Naive thymus-derived CD8-positive, alpha-beta T cell (primary cell): ENCODE results near the gene RALBP1. TPM values are rescaled to one million over a fixed set of nuclear protein-coding genes. Genes with fewer than 3 reads are reported as not detected.
"Not testable (repeated sequence)": the region's sequence is repeated elsewhere in the genome, so short reads cannot be mapped to it uniquely, and the experiment has no call there.

Source experiments
- ATAC-seq, 2 donors: fragments of 150-1000 bp; cut with Tn5 transposase in 1 of 2; sonication (Bioruptor Pico), chemical (Tn5 transposase) in 1 of 2; 1 replicate in 1 of 2; 2 replicates in 1 of 2; pipeline ENCODE4 v1.10.0; 2021; ENCODE audit warnings: mild to moderate bottlenecking in 2 of 2, moderate library complexity in 2 of 2
- POLR2A ChIA-PET: fragments of 350-600 bp; sonication (Branson Sonifier 250); formaldehyde crosslinking; loops from one replicate; lab custom pipeline; 2021; ENCODE audit warnings: antibody characterized with exemption; lab: Charles Lee
- DNase-seq, 10 donors: peaks; one replicate each; pipeline versions ENCODE4 v3.0.0 to v3.0.0-alpha.2; 2020 to 2022
- H3K27ac Mint-ChIP-seq, 10 donors: one replicate each; pipeline ENCODE4 v1.8.0; 2020 to 2022; ENCODE audit warnings: mild to moderate bottlenecking in 10 of 10, mixed read lengths in 10 of 10, moderate library complexity in 4 of 10, inconsistent platforms in 1 of 10
- H3K27me3 Mint-ChIP-seq, 5 donors: one replicate each; pipeline ENCODE4 v1.8.0; 2021 to 2022; ENCODE audit warnings: mixed read lengths in 5 of 5
- H3K36me3 Mint-ChIP-seq, 3 donors: one replicate each; pipeline ENCODE4 v1.8.0; 2020 to 2022; ENCODE audit warnings: mixed read lengths in 3 of 3, mild to moderate bottlenecking in 2 of 3, inconsistent platforms in 1 of 3
- H3K4me1 Mint-ChIP-seq, 4 donors: one replicate each; pipeline ENCODE4 v1.8.0; 2021 to 2022; ENCODE audit warnings: mixed read lengths in 4 of 4
- H3K4me3 Mint-ChIP-seq, 10 donors: one replicate each; pipeline ENCODE4 v1.8.0; 2020 to 2022; ENCODE audit warnings: mild to moderate bottlenecking in 10 of 10, mixed read lengths in 10 of 10, moderate library complexity in 6 of 10, inconsistent platforms in 1 of 10
- H3K9me3 Mint-ChIP-seq, 9 donors: one replicate each; pipeline ENCODE4 v1.8.0; 2020 to 2022; ENCODE audit warnings: mixed read lengths in 9 of 9, mild to moderate bottlenecking in 3 of 9, inconsistent platforms in 1 of 9, moderate library complexity in 1 of 9
- polyA plus RNA-seq, 3 donors: library from polyadenylated mRNA; unstranded; fragments of 300-500 nt; fragmentation: Illumina TruSeq; gene quantifications; one replicate each; pipeline ENCODE4 v1.2.3, GENCODE V29; 2021
- total RNA-seq, 8 experiments: library from RNA in 2 of 8; stranded (reverse) in 2 of 8; gene quantifications; one replicate each; pipeline ENCODE4 v1.2.3 and lab custom pipeline; 2021 to 2026

RALBP1 gene
- 10 to 100 TPM; 46.1 to 53.8 TPM for total RNA-seq
- 10 to 100 TPM; 43.7 to 47.2 (median 46.7) TPM for polyA plus RNA-seq
- total RNA-seq (lab: John Stamatoyannopoulos, UW): 46.3 to 128 (median 94.9) reads per million in 6 experiments

GRCh38 chr18:9474983-9475642 lies at the start of gene RALBP1:
TSS of gene RALBP1 (plus strand) at chr18:9475513. CDS start at chr18:9513046, 37,533 bp downstream.
- Mint-ChIP-seq H3K4me1 (peaks cover 18 to 43% (median 35%) of the 10 kb centered on the region in 4 donors), H3K27me3 (peaks cover 0 to 5% (median 2%) of the 10 kb centered on the region in 5 donors), H3K27ac (peak within 1 kb of the TSS; percentile 86 to 98 (median 96)), H3K4me3 (peak within 1 kb of the TSS; percentile 94 to 99 (median 97)), H3K36me3 (peaks cover 0 to 20% (median 13%) of the 10 kb centered on the region in 3 donors), H3K9me3 (peaks cover 0 to 6% (median 2%) of the 10 kb centered on the region in 9 donors)
- POLR2A ChIA-PET: interaction anchor here (0.7 to 1.3 kb wide), 4 partner anchors 12 to 439 kb away, joined by 3 to 5 read pairs (median 3); partner anchors contain the start of gene VAPA
- DNase-seq (peak; percentile 92 to 98 (median 96)), ATAC-seq (peak; percentile 94 to 98)

GRCh38 chr18:9426753-9427152 lies 48.6 kb upstream of the RALBP1 start:
- ATAC-seq: no peak
- Mint-ChIP-seq H3K36me3 (peaks cover 0 to 5% (median 4%) of the 10 kb centered on the region in 3 donors), H3K27me3 (no peaks in the 10 kb centered on the region), H3K9me3 (peaks cover 0 to 7% (median 0%) of the 10 kb centered on the region in 9 donors), H3K27ac (no peak overlapping the region), H3K4me3 (no peak overlapping the region), H3K4me1 (no peaks in the 10 kb centered on the region)
- POLR2A ChIA-PET: no interaction called here
- no peak for DNase-seq

- POLR2A ChIA-PET: no interaction called here
- peaks cover 0 to 4% (median 1%) of the 10 kb centered on the region in 5 donors for H3K27me3 Mint-ChIP-seq
- H3K27ac Mint-ChIP-seq: no peak overlapping the region
- no peak overlapping the region for H3K4me3 Mint-ChIP-seq
- H3K4me1 Mint-ChIP-seq: peaks cover under 1 to 3% (median 1%) of the 10 kb centered on the region in 4 donors
- ATAC-seq (no peak), DNase-seq (no peak)
- H3K36me3 Mint-ChIP-seq: peaks cover 0 to 6% (median 4%) of the 10 kb centered on the region in 3 donors
- peaks cover 0 to 7% (median 0%) of the 10 kb centered on the region in 9 donors for H3K9me3 Mint-ChIP-seq
Observed at GRCh38 chr18:9428301-9428706, 47.0 kb upstream of the RALBP1 start.

GRCh38 chr18:9428862-9429661 lies 46.3 kb upstream of the RALBP1 start:
- Mint-ChIP-seq H3K27me3 (peaks cover 0 to 11% (median 5%) of the 10 kb centered on the region in 5 donors), H3K4me1 (peaks cover 6 to 10% (median 8%) of the 10 kb centered on the region in 4 donors), H3K27ac (no peak overlapping the region), H3K9me3 (peaks cover 0 to 7% (median 0%) of the 10 kb centered on the region in 9 donors), H3K4me3 (no peak overlapping the region), H3K36me3 (peaks cover 0 to 10% (median 4%) of the 10 kb centered on the region in 3 donors)
- DNase-seq: no peak
- ATAC-seq: no peak
- POLR2A ChIA-PET: no interaction called here

GRCh38 chr18:9429662-9429993 lies 45.7 kb upstream of the RALBP1 start:
- peaks cover 0 to 11% (median 5%) of the 10 kb centered on the region in 5 donors for H3K27me3 Mint-ChIP-seq
- POLR2A ChIA-PET: no interaction called here
- H3K36me3 Mint-ChIP-seq: peaks cover 0 to 10% (median 4%) of the 10 kb centered on the region in 3 donors
- no peak overlapping the region for H3K27ac Mint-ChIP-seq
- H3K4me1 Mint-ChIP-seq: peaks cover 6 to 15% (median 11%) of the 10 kb centered on the region in 4 donors
- H3K9me3 Mint-ChIP-seq: peaks cover 0 to 7% (median 0%) of the 10 kb centered on the region in 9 donors
- DNase-seq: no peak
- no peak for ATAC-seq
- H3K4me3 Mint-ChIP-seq: no peak overlapping the region

GRCh38 chr18:9430315-9430714 lies 45.0 kb upstream of the RALBP1 start:
- H3K4me3 Mint-ChIP-seq, DNase-seq, POLR2A ChIA-PET, ATAC-seq, H3K9me3 Mint-ChIP-seq, H3K27ac Mint-ChIP-seq: not testable (repeated sequence)
- Mint-ChIP-seq H3K27me3 (peaks cover 0 to 11% (median 5%) of the 10 kb centered on the region in 5 donors), H3K36me3 (peaks cover 0 to 10% (median 4%) of the 10 kb centered on the region in 3 donors), H3K4me1 (peaks cover 6 to 15% (median 11%) of the 10 kb centered on the region in 4 donors)

GRCh38 chr18:9431296-9431695 lies 44.0 kb upstream of the RALBP1 start:
- POLR2A ChIA-PET: no interaction called here
- Mint-ChIP-seq H3K27ac (no peak overlapping the region), H3K4me1 (peaks cover 6 to 15% (median 11%) of the 10 kb centered on the region in 4 donors), H3K9me3 (peaks cover 0 to 7% (median 0%) of the 10 kb centered on the region in 9 donors), H3K4me3 (no peak overlapping the region), H3K36me3 (peaks cover 0 to 10% (median 4%) of the 10 kb centered on the region in 3 donors), H3K27me3 (peaks cover 0 to 11% (median 5%) of the 10 kb centered on the region in 5 donors)
- DNase-seq (no peak), ATAC-seq (no peak)

- H3K4me1 Mint-ChIP-seq: peaks cover 6 to 15% (median 11%) of the 10 kb centered on the region in 4 donors
- H3K9me3 Mint-ChIP-seq, H3K27ac Mint-ChIP-seq, ATAC-seq, DNase-seq, POLR2A ChIA-PET: not testable (repeated sequence)
- peak overlapping the region in 2 of 10 donors; percentile 15 to 43 for H3K4me3 Mint-ChIP-seq
- H3K27me3 Mint-ChIP-seq: peaks cover 0 to 11% (median 5%) of the 10 kb centered on the region in 5 donors
- peaks cover 0 to 10% (median 4%) of the 10 kb centered on the region in 3 donors for H3K36me3 Mint-ChIP-seq
Observed at GRCh38 chr18:9433122-9433521, 42.2 kb upstream of the RALBP1 start.

- peak overlapping the region in 1 of 10 donors; percentile 38 for H3K27ac Mint-ChIP-seq
- H3K36me3 Mint-ChIP-seq: peaks cover 0 to 10% (median 4%) of the 10 kb centered on the region in 3 donors
- H3K27me3 Mint-ChIP-seq: peaks cover 0 to 11% (median 5%) of the 10 kb centered on the region in 5 donors
- no peak for ATAC-seq
- DNase-seq: no peak
- H3K4me1 Mint-ChIP-seq: peaks cover 6 to 15% (median 11%) of the 10 kb centered on the region in 4 donors
- peak overlapping the region in 7 of 10 donors; percentile 14 to 66 (median 49) for H3K4me3 Mint-ChIP-seq
- POLR2A ChIA-PET: no interaction called here
- peaks cover 0 to 7% (median 0%) of the 10 kb centered on the region in 9 donors for H3K9me3 Mint-ChIP-seq
Observed at GRCh38 chr18:9433671-9434121, 41.6 kb upstream of the RALBP1 start.

GRCh38 chr18:9434122-9434701 lies 41.1 kb upstream of the RALBP1 start:
- Mint-ChIP-seq H3K36me3 (peaks cover 0 to 10% (median 4%) of the 10 kb centered on the region in 3 donors), H3K4me1 (peaks cover 6 to 15% (median 11%) of the 10 kb centered on the region in 4 donors), H3K9me3 (peaks cover 0 to 7% (median 0%) of the 10 kb centered on the region in 9 donors), H3K27me3 (peaks cover 0 to 11% (median 5%) of the 10 kb centered on the region in 5 donors), H3K4me3 (peak overlapping the region in 6 of 10 donors; percentile 36 to 66 (median 42)), H3K27ac (no peak overlapping the region)
- DNase-seq: no peak
- no peak for ATAC-seq
- POLR2A ChIA-PET: no interaction called here

- no peak for DNase-seq
- Mint-ChIP-seq H3K27me3 (peaks cover 0 to 11% (median 5%) of the 10 kb centered on the region in 5 donors), H3K36me3 (peaks cover 0 to 10% (median 4%) of the 10 kb centered on the region in 3 donors)
Observed at GRCh38 chr18:9435041-9435440, 40.3 kb upstream of the RALBP1 start.

More at GRCh38 chr18:9435041-9435440, 40.3 kb upstream of the RALBP1 start:
- H3K9me3 Mint-ChIP-seq: peaks cover 0 to 7% (median 0%) of the 10 kb centered on the region in 9 donors
- ATAC-seq: no peak
- peaks cover 6 to 15% (median 11%) of the 10 kb centered on the region in 4 donors for H3K4me1 Mint-ChIP-seq
- H3K27ac Mint-ChIP-seq: no peak overlapping the region
- POLR2A ChIA-PET: no interaction called here
- no peak overlapping the region for H3K4me3 Mint-ChIP-seq
